GM12878 (cell line): ENCODE measurements around the gene ASCC1. TPM values are rescaled to one million over a fixed set of nuclear protein-coding genes. Genes with fewer than 3 reads are reported as not detected.

Experiments
- ATAC-seq: fragments of 200-7000 bp; cut with Tn5 transposase; 3 replicates; pipeline ENCODE4 v1.9.1; 2020; ENCODE audit warnings: mild to moderate bottlenecking, moderate library complexity
- BruUV-seq: library from RNA; stranded (reverse); fragments of 400-500 nt; replicated peaks from 2 replicates; lab custom pipeline; 2021; lab: Mats Ljungman, UMichigan
- CTCF ChIA-PET: fragments of 300-600 bp; sonication (Branson Sonifier 250); formaldehyde crosslinking; extraction: SDS; loops from one replicate; lab custom pipeline; 2021; ENCODE audit warnings: inconsistent platforms; lab: Yijun Ruan, JAX
- POLR2A ChIA-PET: fragments of 350-600 bp; formaldehyde crosslinking; extraction: SDS; loops from one replicate; lab custom pipeline; 2021; ENCODE audit warnings: inconsistent platforms; lab: Charles Lee
- RAD21 ChIA-PET: fragments of 300-600 bp; sonication (Branson Sonifier 250); formaldehyde crosslinking; loops from one replicate; lab custom pipeline; 2023; ENCODE audit warnings: antibody characterized with exemption; ENCODE audit not compliant: unreplicated experiment; lab: Charles Lee
- SMC1A ChIA-PET: fragments of 300-600 bp; sonication (Branson Sonifier 250); formaldehyde crosslinking; loops from one replicate; lab custom pipeline; 2023; ENCODE audit not compliant: unreplicated experiment, uncharacterized antibody; lab: Charles Lee
- DNase-seq: peaks from one replicate; pipeline ENCODE4 v3.0.0-alpha.2; 2011; ENCODE audit warnings: low read depth, low spot score
- FAIRE-seq: peaks from 3 replicates; lab custom pipeline; 2011; peaks lifted over from hg19 to GRCh38; lab: Jason Lieb, UNC
- H2AFZ ChIP-seq: 2 replicates; pipeline ENCODE4 v1.6.0; 2011; ENCODE audit warnings: low read depth, low read length, control low read depth; ENCODE audit not compliant: control insufficient read depth
- H3K27ac ChIP-seq: 2 replicates; pipeline ENCODE4 v1.5.1; 2011; ENCODE audit warnings: control low read depth; ENCODE audit not compliant: control insufficient read depth, insufficient read depth
- H3K27me3 ChIP-seq, 2 experiments: replicated peaks in 1 of 2; 2 replicates each; pipeline versions ENCODE4 v1.6.0 to v1.6.1; 2011; ENCODE audit warnings: low read length in 1 of 2; ENCODE audit not compliant: control insufficient read depth in 2 of 2, insufficient read depth in 2 of 2
- H3K36me3 ChIP-seq, 2 experiments: 2 replicates each; pipeline ENCODE4 v1.5.1; 2011; ENCODE audit warnings: low read length in 1 of 2; ENCODE audit not compliant: control insufficient read depth in 2 of 2, insufficient read depth in 2 of 2
- H3K4me1 ChIP-seq: 2 replicates; pipeline ENCODE4 v1.6.1; 2011; ENCODE audit warnings: mild to moderate bottlenecking, low read length, moderate library complexity, mixed read lengths; ENCODE audit not compliant: control insufficient read depth, insufficient read depth
- H3K4me2 ChIP-seq: 2 replicates; pipeline ENCODE4 v1.6.0; 2011; ENCODE audit warnings: control low read depth; ENCODE audit not compliant: control insufficient read depth, insufficient read depth
- H3K4me3 ChIP-seq: fragments of 200-600 bp; sonication (generic); 2 replicates; pipeline ENCODE4 v1.5.1; 2016
- H3K79me2 ChIP-seq: 2 replicates; pipeline ENCODE4 v1.6.0; 2011; ENCODE audit warnings: low read length; ENCODE audit not compliant: control insufficient read depth, insufficient read depth
- H3K9ac ChIP-seq: 2 replicates; pipeline ENCODE4 v1.8.0; 2011; ENCODE audit warnings: low read length, control low read depth, mixed read lengths; ENCODE audit not compliant: control insufficient read depth, insufficient read depth
- H3K9me3 ChIP-seq: replicated peaks from 3 replicates; pipeline ENCODE4 v1.5.1; 2011; ENCODE audit warnings: mild to moderate bottlenecking, low read length; ENCODE audit not compliant: control insufficient read depth, insufficient read depth
- H4K20me1 ChIP-seq: 2 replicates; pipeline ENCODE4 v1.6.0; 2011; ENCODE audit not compliant: control insufficient read depth, insufficient read depth
- ASH2L ChIP-seq: fragments of 300-600, 200-600 bp; sonication (generic); IDR thresholded peaks from 2 replicates; pipeline ENCODE4 v1.6.1; 2017; ENCODE audit warnings: low read depth, mild to moderate bottlenecking, borderline replicate concordance
- IRF5 ChIP-seq: fragments of 450-650 bp; IDR thresholded peaks from 2 replicates; pipeline ENCODE4 v1.6.1; 2017; ENCODE audit warnings: borderline replicate concordance
- NFYA ChIP-seq: IDR thresholded peaks from 2 replicates; pipeline ENCODE4 v1.6.1; 2011; ENCODE audit warnings: low read depth, mild to moderate bottlenecking, low read length, improper control_type of control experiment, borderline replicate concordance
- POLR2AphosphoS2 ChIP-seq: IDR thresholded peaks from 2 replicates; pipeline ENCODE4 v1.6.1; 2011; ENCODE audit warnings: low read depth, mild to moderate bottlenecking, low read length, improper control_type of control experiment, moderate library complexity
- SMAD5 ChIP-seq: IDR thresholded peaks from 2 replicates; pipeline ENCODE4 v1.6.1; 2016; ENCODE audit warnings: antibody characterized with exemption, low read depth
- SP1 ChIP-seq: IDR thresholded peaks from one replicate; pipeline ENCODE4 v1.6.1; 2011; ENCODE audit warnings: low read depth, low read length
- STAT1 ChIP-seq: fragments of 450-650 bp; conservative IDR thresholded peaks from 2 replicates; pipeline ENCODE4 v1.6.1; 2014; ENCODE audit warnings: antibody characterized with exemption, mild to moderate bottlenecking
- YY1 ChIP-seq: IDR thresholded peaks from 2 replicates; pipeline ENCODE4 v1.6.1; 2011; ENCODE audit warnings: low read depth, mild to moderate bottlenecking, low read length
- ZBED1 ChIP-seq: IDR thresholded peaks from 2 replicates; pipeline ENCODE4 v1.6.1; 2016; ENCODE audit warnings: borderline replicate concordance
- ZNF592 ChIP-seq: fragments of 450-650 bp; IDR thresholded peaks from 2 replicates; pipeline ENCODE4 v1.6.1; 2017; ENCODE audit warnings: mild to moderate bottlenecking, moderate library complexity
- ZNF687 ChIP-seq: fragments of 450-650 bp; IDR thresholded peaks from 2 replicates; pipeline ENCODE4 v1.6.1; 2017; ENCODE audit warnings: mild to moderate bottlenecking, moderate library complexity
- WGBS: methylation state at CpG from one replicate; pipeline ENCODE4 v1.1.6; 2016; ENCODE audit warnings: low lambda C conversion rate; ENCODE audit not compliant: insufficient replicate concordance, insufficient coverage; ENCODE audit errors: missing lambda C conversion rate; 5-methylcytosine and 5-hydroxymethylcytosine counted together
- in situ Hi-C: fragments of 300-500 bp; cut with MboI; formaldehyde crosslinking; loops from 9 replicates; pipeline ENCODE4 v1.14.3; 2018; ENCODE audit warnings: mixed read lengths
- intact Hi-C: fragments of 100-400 bp; cut with micrococcal nuclease; formaldehyde crosslinking; loops from one replicate; pipeline ENCODE4 v1.14.2; 2022; ENCODE audit not compliant: unreplicated experiment
- polyA plus RNA-seq, 11 experiments: library from polyadenylated mRNA; depleted of rRNA in 4 of 11; unstranded in 6 of 11; stranded (reverse) in 5 of 11; fragments of >200 nt; fragmentation: Nextera tagmentation in 4 of 11; fragmentation: Illumina TruSeq in 1 of 11; extraction: Ambion mirVana in 4 of 11; extraction: Trizol in 1 of 11; gene quantifications; 1 replicate in 1 of 11; 2 replicates in 10 of 11; pipeline versions ENCODE4 v1.2.1 to v1.2.3, GENCODE V29; 2011 to 2016; ENCODE audit warnings: inconsistent platforms in 2 of 11, missing spikeins in 2 of 11, low read depth in 1 of 11
- total RNA-seq, 4 experiments: library from RNA; depleted of rRNA in 3 of 4; stranded (reverse); fragments of >200 nt in 3 of 4; fragmentation: Illumina TruSeq in 1 of 4; extraction: Trizol in 1 of 4; gene quantifications; 2 replicates each; pipeline versions ENCODE4 v1.2.1 to v1.2.3, GENCODE V29; 2013 to 2021

Gene ASCC1
- total and polyA plus RNA-seq, 10 of the 15 experiments (the other 5 are each of a cell fraction or from before 2014, with no cell fraction given) = 23.3 to 80.6 (median 42.8) TPM

- TF ChIP-seq SP1 (no peak), ZNF592 (no peak), YY1 (no peak)
Measured at GRCh38 chr10:72252972-72253371, 36.9 kb upstream of the ASCC1 start (continued).

- no peaks in the 10 kb centered on the region for H4K20me1 ChIP-seq
- ChIA-PET RAD21 (interaction anchor here (0.9 to 10.5 kb wide), 3 partner anchors 7 to 82 kb away, joined by 3 to 185 read pairs (median 4); no protein-coding TSS in a partner anchor), CTCF (interaction anchor here (1.2 kb wide), 1 partner anchor 8 kb away, joined by 4 read pairs; no protein-coding TSS in a partner anchor), SMC1A (interaction anchor here (1.6 to 21.0 kb wide), 4 partner anchors 9 to 36 kb away, joined by 6 to 275 read pairs (median 9); partner anchors contain the start of genes ANAPC16, ASCC1 and DDIT4), POLR2A (interaction anchor here (0.6 to 11.6 kb wide), 7 partner anchors 8 to 82 kb away, joined by 3 to 113 read pairs (median 4); no protein-coding TSS in a partner anchor)
- intact Hi-C loops (no loop called here), in situ Hi-C loops (no loop called here)
- no peaks in the 10 kb centered on the region for H3K79me2 ChIP-seq
- no peaks in the 10 kb centered on the region for H3K9me3 ChIP-seq
- H3K4me3 ChIP-seq = no peak overlapping the region
- H3K4me1 ChIP-seq = peaks cover 72% of the 10 kb centered on the region
- no peak overlapping the region for H3K4me2 ChIP-seq
- no peak overlapping the region for H2AFZ ChIP-seq
- H3K9ac ChIP-seq = no peak overlapping the region
- 89% methylated on average over 6 of the region's 6 CpGs for WGBS
- H3K27ac ChIP-seq = no peak overlapping the region
- DNase-seq = no peak
- ATAC-seq = no peak
- BruUV-seq = no TSS peak
- no peak for FAIRE-seq
- H3K27me3 ChIP-seq = no peaks in the 10 kb centered on the region
- no peaks in the 10 kb centered on the region for H3K36me3 ChIP-seq
- TF ChIP-seq ZBED1 (no peak), ZNF687 (no peak), POLR2AphosphoS2 (no peak), STAT1 (no peak), ASH2L (no peak), IRF5 (no peak), NFYA (no peak), SMAD5 (no peak)
Measured at GRCh38 chr10:72251635-72252034, 35.6 kb upstream of the ASCC1 start.
